H1 (cell line): ENCODE results near the gene GRID1. TPM values are rescaled to one million over a fixed set of nuclear protein-coding genes. Genes with fewer than 3 reads are reported as not detected.

Experiments
- BACH1 ChIP-seq: IDR thresholded peaks from 2 replicates; pipeline ENCODE4 v1.6.1; 2012; ENCODE audit warnings: low read length, improper control_type of control experiment
- CBX5 ChIP-seq: fragments of 300-800, 300-1000 bp; sonication (generic); IDR thresholded peaks from 2 replicates; pipeline ENCODE4 v1.7.1; 2016; ENCODE audit warnings: antibody characterized with exemption, low read length, low read depth
- CHD1 ChIP-seq: IDR thresholded peaks from 2 replicates; pipeline ENCODE4 v1.6.1; 2012; ENCODE audit warnings: low read depth, low read length, improper control_type of control experiment
- CHD2 ChIP-seq: IDR thresholded peaks from 2 replicates; pipeline ENCODE4 v1.6.1; 2012; ENCODE audit warnings: low read length, improper control_type of control experiment
- EP300 ChIP-seq, 2 experiments: IDR thresholded peaks; 1 replicate in 1 of 2; 2 replicates in 1 of 2; pipeline ENCODE4 v1.6.1; 2011 to 2012; ENCODE audit warnings: low read depth in 2 of 2, low read length in 2 of 2, mild to moderate bottlenecking in 2 of 2, borderline replicate concordance in 1 of 2, inconsistent platforms in 1 of 2, moderate library complexity in 1 of 2
- KDM4A ChIP-seq: IDR thresholded peaks from one replicate; pipeline ENCODE4 v1.7.1; 2012; ENCODE audit warnings: low read depth, mild to moderate bottlenecking, moderate library complexity, low read length, inconsistent platforms; ENCODE audit not compliant: severe bottlenecking
- POLR2AphosphoS5 ChIP-seq: IDR thresholded peaks from 2 replicates; pipeline ENCODE4 v1.6.1; 2011; ENCODE audit warnings: low read depth, low read length
- POU5F1 ChIP-seq: IDR thresholded peaks from 2 replicates; pipeline ENCODE4 v1.6.1; 2011; ENCODE audit warnings: low read depth, mild to moderate bottlenecking, low read length, moderate library complexity
- RAD21 ChIP-seq, 2 experiments: IDR thresholded peaks in 1 of 2; conservative IDR thresholded peaks in 1 of 2; 2 replicates each; pipeline ENCODE4 v1.6.1; 2011; ENCODE audit warnings: low read depth in 2 of 2, low read length in 2 of 2, improper control_type of control experiment in 1 of 2, inconsistent platforms in 1 of 2, mild to moderate bottlenecking in 1 of 2, moderate library complexity in 1 of 2
- RXRA ChIP-seq: IDR thresholded peaks from 2 replicates; pipeline ENCODE4 v1.6.1; 2011; ENCODE audit warnings: low read depth, mild to moderate bottlenecking, low read length, moderate library complexity; ENCODE audit not compliant: insufficient read depth
- TBP ChIP-seq: IDR thresholded peaks from 2 replicates; pipeline ENCODE4 v1.6.1; 2011; ENCODE audit warnings: low read depth, low read length, improper control_type of control experiment
- polyA plus RNA-seq, 7 experiments: library from polyadenylated mRNA; depleted of rRNA in 3 of 7; stranded (reverse) in 5 of 7; unstranded in 2 of 7; fragments of >200 nt in 5 of 7; fragments of 200-250 nt in 2 of 7; gene quantifications; 1 replicate in 5 of 7; 2 replicates in 1 of 7; 4 replicates in 1 of 7; pipeline versions ENCODE4 v1.2.1 to v1.2.3, GENCODE V29; 2011 to 2013; ENCODE audit warnings: missing spikeins in 2 of 7, mixed read lengths in 2 of 7
- total RNA-seq: library from RNA; stranded (reverse); fragmentation: NEBNext Ultra II Directional; extraction: Animal tissue kit (Norgen Biotek cat#: 25700); gene quantifications from 2 replicates; pipeline ENCODE4 v1.2.1, GENCODE V29; 2021
- TF ChIP-seq, protein P1 (sequence below): fragments of 300-600 bp; sonication (generic); IDR thresholded peaks from 2 replicates; pipeline ENCODE4 v1.7.1; 2012; ENCODE audit warnings: low read length, moderate library complexity, mild to moderate bottlenecking, inconsistent platforms; ENCODE audit not compliant: insufficient replicate concordance

The GRID1 gene
- total and polyA plus RNA-seq, 2 of the 8 experiments (the other 6 are each of a cell fraction or from before 2014, with no cell fraction given) = 0.22 to 0.30 TPM

DNA sequence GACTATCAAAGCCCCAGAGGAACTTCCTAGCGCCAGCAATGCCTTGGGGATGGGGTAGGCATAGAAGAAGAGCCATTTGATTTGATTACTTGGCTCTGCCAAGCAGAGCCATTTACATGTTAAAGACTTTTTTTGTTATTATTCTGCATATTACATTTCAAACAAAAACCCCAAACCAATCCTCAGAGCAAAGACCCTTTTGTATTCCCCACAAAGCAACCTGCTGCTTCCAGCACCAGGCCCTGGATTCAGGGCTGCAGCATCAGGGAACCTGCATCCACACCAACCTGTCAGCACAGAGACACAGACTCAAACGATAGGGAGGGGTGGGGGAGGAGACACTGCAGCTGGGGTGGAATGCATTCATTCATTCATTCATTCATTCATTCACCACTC is 73.2 kb downstream of the GRID1 start (continued):
- TF ChIP-seq, protein P1, sequence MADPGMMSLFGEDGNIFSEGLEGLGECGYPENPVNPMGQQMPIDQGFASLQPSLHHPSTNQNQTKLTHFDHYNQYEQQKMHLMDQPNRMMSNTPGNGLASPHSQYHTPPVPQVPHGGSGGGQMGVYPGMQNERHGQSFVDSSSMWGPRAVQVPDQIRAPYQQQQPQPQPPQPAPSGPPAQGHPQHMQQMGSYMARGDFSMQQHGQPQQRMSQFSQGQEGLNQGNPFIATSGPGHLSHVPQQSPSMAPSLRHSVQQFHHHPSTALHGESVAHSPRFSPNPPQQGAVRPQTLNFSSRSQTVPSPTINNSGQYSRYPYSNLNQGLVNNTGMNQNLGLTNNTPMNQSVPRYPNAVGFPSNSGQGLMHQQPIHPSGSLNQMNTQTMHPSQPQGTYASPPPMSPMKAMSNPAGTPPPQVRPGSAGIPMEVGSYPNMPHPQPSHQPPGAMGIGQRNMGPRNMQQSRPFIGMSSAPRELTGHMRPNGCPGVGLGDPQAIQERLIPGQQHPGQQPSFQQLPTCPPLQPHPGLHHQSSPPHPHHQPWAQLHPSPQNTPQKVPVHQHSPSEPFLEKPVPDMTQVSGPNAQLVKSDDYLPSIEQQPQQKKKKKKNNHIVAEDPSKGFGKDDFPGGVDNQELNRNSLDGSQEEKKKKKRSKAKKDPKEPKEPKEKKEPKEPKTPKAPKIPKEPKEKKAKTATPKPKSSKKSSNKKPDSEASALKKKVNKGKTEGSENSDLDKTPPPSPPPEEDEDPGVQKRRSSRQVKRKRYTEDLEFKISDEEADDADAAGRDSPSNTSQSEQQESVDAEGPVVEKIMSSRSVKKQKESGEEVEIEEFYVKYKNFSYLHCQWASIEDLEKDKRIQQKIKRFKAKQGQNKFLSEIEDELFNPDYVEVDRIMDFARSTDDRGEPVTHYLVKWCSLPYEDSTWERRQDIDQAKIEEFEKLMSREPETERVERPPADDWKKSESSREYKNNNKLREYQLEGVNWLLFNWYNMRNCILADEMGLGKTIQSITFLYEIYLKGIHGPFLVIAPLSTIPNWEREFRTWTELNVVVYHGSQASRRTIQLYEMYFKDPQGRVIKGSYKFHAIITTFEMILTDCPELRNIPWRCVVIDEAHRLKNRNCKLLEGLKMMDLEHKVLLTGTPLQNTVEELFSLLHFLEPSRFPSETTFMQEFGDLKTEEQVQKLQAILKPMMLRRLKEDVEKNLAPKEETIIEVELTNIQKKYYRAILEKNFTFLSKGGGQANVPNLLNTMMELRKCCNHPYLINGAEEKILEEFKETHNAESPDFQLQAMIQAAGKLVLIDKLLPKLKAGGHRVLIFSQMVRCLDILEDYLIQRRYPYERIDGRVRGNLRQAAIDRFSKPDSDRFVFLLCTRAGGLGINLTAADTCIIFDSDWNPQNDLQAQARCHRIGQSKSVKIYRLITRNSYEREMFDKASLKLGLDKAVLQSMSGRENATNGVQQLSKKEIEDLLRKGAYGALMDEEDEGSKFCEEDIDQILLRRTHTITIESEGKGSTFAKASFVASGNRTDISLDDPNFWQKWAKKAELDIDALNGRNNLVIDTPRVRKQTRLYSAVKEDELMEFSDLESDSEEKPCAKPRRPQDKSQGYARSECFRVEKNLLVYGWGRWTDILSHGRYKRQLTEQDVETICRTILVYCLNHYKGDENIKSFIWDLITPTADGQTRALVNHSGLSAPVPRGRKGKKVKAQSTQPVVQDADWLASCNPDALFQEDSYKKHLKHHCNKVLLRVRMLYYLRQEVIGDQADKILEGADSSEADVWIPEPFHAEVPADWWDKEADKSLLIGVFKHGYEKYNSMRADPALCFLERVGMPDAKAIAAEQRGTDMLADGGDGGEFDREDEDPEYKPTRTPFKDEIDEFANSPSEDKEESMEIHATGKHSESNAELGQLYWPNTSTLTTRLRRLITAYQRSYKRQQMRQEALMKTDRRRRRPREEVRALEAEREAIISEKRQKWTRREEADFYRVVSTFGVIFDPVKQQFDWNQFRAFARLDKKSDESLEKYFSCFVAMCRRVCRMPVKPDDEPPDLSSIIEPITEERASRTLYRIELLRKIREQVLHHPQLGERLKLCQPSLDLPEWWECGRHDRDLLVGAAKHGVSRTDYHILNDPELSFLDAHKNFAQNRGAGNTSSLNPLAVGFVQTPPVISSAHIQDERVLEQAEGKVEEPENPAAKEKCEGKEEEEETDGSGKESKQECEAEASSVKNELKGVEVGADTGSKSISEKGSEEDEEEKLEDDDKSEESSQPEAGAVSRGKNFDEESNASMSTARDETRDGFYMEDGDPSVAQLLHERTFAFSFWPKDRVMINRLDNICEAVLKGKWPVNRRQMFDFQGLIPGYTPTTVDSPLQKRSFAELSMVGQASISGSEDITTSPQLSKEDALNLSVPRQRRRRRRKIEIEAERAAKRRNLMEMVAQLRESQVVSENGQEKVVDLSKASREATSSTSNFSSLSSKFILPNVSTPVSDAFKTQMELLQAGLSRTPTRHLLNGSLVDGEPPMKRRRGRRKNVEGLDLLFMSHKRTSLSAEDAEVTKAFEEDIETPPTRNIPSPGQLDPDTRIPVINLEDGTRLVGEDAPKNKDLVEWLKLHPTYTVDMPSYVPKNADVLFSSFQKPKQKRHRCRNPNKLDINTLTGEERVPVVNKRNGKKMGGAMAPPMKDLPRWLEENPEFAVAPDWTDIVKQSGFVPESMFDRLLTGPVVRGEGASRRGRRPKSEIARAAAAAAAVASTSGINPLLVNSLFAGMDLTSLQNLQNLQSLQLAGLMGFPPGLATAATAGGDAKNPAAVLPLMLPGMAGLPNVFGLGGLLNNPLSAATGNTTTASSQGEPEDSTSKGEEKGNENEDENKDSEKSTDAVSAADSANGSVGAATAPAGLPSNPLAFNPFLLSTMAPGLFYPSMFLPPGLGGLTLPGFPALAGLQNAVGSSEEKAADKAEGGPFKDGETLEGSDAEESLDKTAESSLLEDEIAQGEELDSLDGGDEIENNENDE = peak; percentile 63
- TF ChIP-seq RXRA (no peak), BACH1 (no peak), RAD21 (IDR thresholded peaks at IDR 0.05 in 1 of 2, conservative IDR thresholded peaks at IDR 0.05 in 1 of 2; ENCODE audit: low read depth in 2 of 2, low read length in 2 of 2) (0 out of 4 replicates have a peak, but pooled peaks of 1 of the 2 experiments have one; percentile 8), TBP (no peak), EP300 (IDR thresholded peaks at IDR 0.05; ENCODE audit: borderline replicate concordance in 1 of 2, low read depth in 2 of 2, low read length in 2 of 2) (peak in 1 of 2 experiments; percentile 45; a peak in 1 of 3 replicates), POLR2AphosphoS5 (no peak), CHD2 (no peak), CBX5 (no peak), CHD1 (no peak), POU5F1 (peak; percentile 75; the same call in 1 of the 2 replicates), KDM4A (no peak)
